ENCODE data around the gene GRIP1.

DNA sequence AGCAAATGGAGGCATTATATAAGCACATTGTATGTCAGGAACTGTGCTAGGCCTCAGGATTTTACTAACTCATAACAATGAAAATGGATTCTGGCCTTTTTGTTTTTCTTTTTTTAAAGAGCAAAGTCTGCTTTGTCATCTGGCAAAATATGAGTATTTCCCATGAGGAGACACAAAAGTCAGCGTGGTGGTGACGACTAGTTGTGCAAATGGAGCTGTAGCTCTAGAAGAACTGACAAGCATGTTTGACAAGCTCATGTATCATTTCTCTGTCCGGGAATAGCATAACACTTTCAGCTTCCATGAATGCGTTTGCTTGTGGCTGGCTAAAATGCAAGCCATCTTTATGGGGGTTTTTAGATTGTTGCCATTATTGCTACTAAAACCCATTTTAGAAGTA, 248.8 kb downstream of the GRIP1 start:
- TF ChIP-seq, protein P1, sequence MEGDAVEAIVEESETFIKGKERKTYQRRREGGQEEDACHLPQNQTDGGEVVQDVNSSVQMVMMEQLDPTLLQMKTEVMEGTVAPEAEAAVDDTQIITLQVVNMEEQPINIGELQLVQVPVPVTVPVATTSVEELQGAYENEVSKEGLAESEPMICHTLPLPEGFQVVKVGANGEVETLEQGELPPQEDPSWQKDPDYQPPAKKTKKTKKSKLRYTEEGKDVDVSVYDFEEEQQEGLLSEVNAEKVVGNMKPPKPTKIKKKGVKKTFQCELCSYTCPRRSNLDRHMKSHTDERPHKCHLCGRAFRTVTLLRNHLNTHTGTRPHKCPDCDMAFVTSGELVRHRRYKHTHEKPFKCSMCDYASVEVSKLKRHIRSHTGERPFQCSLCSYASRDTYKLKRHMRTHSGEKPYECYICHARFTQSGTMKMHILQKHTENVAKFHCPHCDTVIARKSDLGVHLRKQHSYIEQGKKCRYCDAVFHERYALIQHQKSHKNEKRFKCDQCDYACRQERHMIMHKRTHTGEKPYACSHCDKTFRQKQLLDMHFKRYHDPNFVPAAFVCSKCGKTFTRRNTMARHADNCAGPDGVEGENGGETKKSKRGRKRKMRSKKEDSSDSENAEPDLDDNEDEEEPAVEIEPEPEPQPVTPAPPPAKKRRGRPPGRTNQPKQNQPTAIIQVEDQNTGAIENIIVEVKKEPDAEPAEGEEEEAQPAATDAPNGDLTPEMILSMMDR (conservative IDR thresholded peaks at IDR 0.05 in 1 of 2, IDR thresholded peaks at IDR 0.05 in 1 of 2; ENCODE audit: low read depth in 1 of 2, low read length in 2 of 2): no peak
- no peak for TF ChIP-seq EZH2 (IDR thresholded peaks at IDR 0.05; ENCODE audit: low read length, missing control alignments)
